IMR-90 (cell line): Measurements from ENCODE around the gene CGN. TPM values are rescaled to one million over a fixed set of nuclear protein-coding genes. Genes with fewer than 3 reads are reported as not detected.

ENCODE experiments used
- ATAC-seq: fragments of 200-7000 bp; cut with Tn5 transposase; 2 replicates; pipeline ENCODE4 v1.9.1; 2020; ENCODE audit warnings: low read depth, mild to moderate bottlenecking, moderate library complexity
- BruUV-seq: library from RNA; stranded (reverse); fragments of 400-500 nt; replicated peaks from 2 replicates; lab custom pipeline; 2021; lab: Mats Ljungman, UMichigan
- CTCF ChIA-PET: fragments of 300-600 bp; formaldehyde crosslinking; extraction: SDS; loops from one replicate; lab custom pipeline; 2021; ENCODE audit warnings: antibody characterized with exemption; lab: Yijun Ruan, JAX
- POLR2A ChIA-PET: fragments of 300-600 bp; sonication (Branson Sonifier 250); formaldehyde crosslinking; loops from one replicate; lab custom pipeline; 2022; ENCODE audit warnings: antibody characterized with exemption; ENCODE audit not compliant: unreplicated experiment; lab: Charles Lee
- DNase-seq: peaks from one replicate; pipeline ENCODE4 v3.0.0; 2013
- H2AFZ ChIP-seq: replicated peaks from 2 replicates; pipeline ENCODE3; 2013; ENCODE audit warnings: low read length, mild to moderate bottlenecking; ENCODE audit not compliant: poor library complexity
- H2AK5ac ChIP-seq: 2 replicates; pipeline ENCODE4 v1.6.1; 2013; ENCODE audit warnings: low read depth, low read length, inconsistent platforms
- H2AK9ac ChIP-seq: replicated peaks from 2 replicates; pipeline ENCODE3; 2013; ENCODE audit warnings: mild to moderate bottlenecking, low read depth, low read length, moderate library complexity; ENCODE audit not compliant: poor library complexity
- H2BK120ac ChIP-seq: 2 replicates; pipeline ENCODE4 v1.6.1; 2013; ENCODE audit warnings: low read depth, low read length, inconsistent platforms
- H2BK15ac ChIP-seq: 3 replicates; pipeline ENCODE4 v1.6.1; 2013; ENCODE audit warnings: low read depth, low read length, inconsistent platforms
- H2BK20ac ChIP-seq: 2 replicates; pipeline ENCODE4 v1.6.1; 2013; ENCODE audit warnings: low read depth, mild to moderate bottlenecking, inconsistent platforms, low read length, moderate library complexity
- H2BK5ac ChIP-seq: 2 replicates; pipeline ENCODE4 v1.6.1; 2013; ENCODE audit warnings: mild to moderate bottlenecking, low read depth, low read length, inconsistent platforms; ENCODE audit not compliant: poor library complexity, severe bottlenecking
- H3K14ac ChIP-seq: replicated peaks from 2 replicates; pipeline ENCODE4 v1.6.1; 2013; ENCODE audit warnings: low read depth, low read length, inconsistent platforms
- H3K18ac ChIP-seq: 2 replicates; pipeline ENCODE4 v1.6.1; 2013; ENCODE audit warnings: low read depth, low read length, control low read depth
- H3K23ac ChIP-seq: 2 replicates; pipeline ENCODE4 v1.6.1; 2013; ENCODE audit warnings: low read depth, low read length, inconsistent platforms
- H3K27ac ChIP-seq: 2 replicates; pipeline ENCODE4 v1.5.1; 2013; ENCODE audit warnings: mild to moderate bottlenecking, control low read depth, low read length; ENCODE audit not compliant: insufficient read depth
- H3K27me3 ChIP-seq: 2 replicates; pipeline ENCODE4 v1.6.1; 2013; ENCODE audit warnings: low read length; ENCODE audit not compliant: control insufficient read depth, insufficient read depth
- H3K36me3 ChIP-seq: 2 replicates; pipeline ENCODE4 v1.6.1; 2013; ENCODE audit warnings: low read length, mixed read lengths; ENCODE audit not compliant: control insufficient read depth, insufficient read depth
- H3K4ac ChIP-seq: 2 replicates; pipeline ENCODE4 v1.6.1; 2013; ENCODE audit warnings: low read depth, low read length, inconsistent platforms
- H3K4me1 ChIP-seq: 2 replicates; pipeline ENCODE4 v1.6.1; 2013; ENCODE audit warnings: low read length, mixed read lengths; ENCODE audit not compliant: control insufficient read depth, insufficient read depth
- H3K4me2 ChIP-seq: 2 replicates; pipeline ENCODE4 v1.6.1; 2013; ENCODE audit warnings: low read depth, mild to moderate bottlenecking, control low read depth, low read length, moderate library complexity
- H3K4me3 ChIP-seq: 2 replicates; pipeline ENCODE4 v1.5.1; 2013; ENCODE audit warnings: low read depth, mild to moderate bottlenecking, control low read depth, low read length, moderate library complexity; ENCODE audit not compliant: insufficient read depth
- H3K56ac ChIP-seq: 2 replicates; pipeline ENCODE4 v1.6.1; 2013; ENCODE audit warnings: low read length, inconsistent platforms; ENCODE audit not compliant: insufficient read depth; ENCODE audit errors: extremely low read depth
- H3K79me1 ChIP-seq, 2 experiments: 2 replicates each; pipeline ENCODE4 v1.6.1; 2013; ENCODE audit warnings: low read length in 2 of 2, inconsistent platforms in 1 of 2, low read depth in 1 of 2
- H3K9ac ChIP-seq: 2 replicates; pipeline ENCODE4 v1.6.1; 2013; ENCODE audit warnings: low read depth, low read length, control low read depth
- H3K9me1 ChIP-seq: 2 replicates; pipeline ENCODE4 v1.6.1; 2013; ENCODE audit warnings: low read length, inconsistent platforms; ENCODE audit not compliant: insufficient read depth
- H3K9me3 ChIP-seq: 2 replicates; pipeline ENCODE4 v1.6.1; 2013; ENCODE audit warnings: low read length; ENCODE audit not compliant: control insufficient read depth, insufficient read depth
- H4K20me1 ChIP-seq: 2 replicates; pipeline ENCODE4 v1.6.1; 2013; ENCODE audit warnings: low read length, inconsistent platforms; ENCODE audit not compliant: insufficient read depth
- H4K5ac ChIP-seq: 2 replicates; pipeline ENCODE4 v1.6.1; 2013; ENCODE audit warnings: mild to moderate bottlenecking, low read depth, low read length, control low read depth
- H4K8ac ChIP-seq, 2 experiments: 2 replicates each; pipeline ENCODE4 v1.6.1; 2013; ENCODE audit warnings: low read depth in 2 of 2, low read length in 2 of 2, control low read depth in 1 of 2, inconsistent platforms in 1 of 2
- H4K91ac ChIP-seq: 2 replicates; pipeline ENCODE4 v1.6.1; 2013; ENCODE audit warnings: low read depth, low read length, inconsistent platforms; ENCODE audit not compliant: insufficient read depth
- CHD1 ChIP-seq: IDR thresholded peaks from 2 replicates; pipeline ENCODE4 v1.6.1; 2012; ENCODE audit warnings: low read depth, low read length, improper control_type of control experiment
- FOS ChIP-seq: fragments of 150-350 bp; IDR thresholded peaks from 2 replicates; pipeline ENCODE4 v1.6.1; 2016; ENCODE audit warnings: low read depth, low read length
- MAZ ChIP-seq: IDR thresholded peaks from 2 replicates; pipeline ENCODE4 v1.6.1; 2012; ENCODE audit warnings: low read depth, mild to moderate bottlenecking, low read length, improper control_type of control experiment, moderate library complexity, borderline replicate concordance
- MXI1 ChIP-seq: IDR thresholded peaks from 2 replicates; pipeline ENCODE4 v1.6.1; 2012; ENCODE audit warnings: low read depth, mild to moderate bottlenecking, low read length, moderate library complexity, borderline replicate concordance
- RAD21 ChIP-seq: IDR thresholded peaks from 2 replicates; pipeline ENCODE4 v1.6.1; 2012; ENCODE audit warnings: low read length, improper control_type of control experiment
- RCOR1 ChIP-seq: IDR thresholded peaks from 2 replicates; pipeline ENCODE4 v1.6.1; 2012; ENCODE audit warnings: mild to moderate bottlenecking, low read length, improper control_type of control experiment; ENCODE audit not compliant: insufficient replicate concordance
- SMC3 ChIP-seq: fragments of 150-350 bp; IDR thresholded peaks from 2 replicates; pipeline ENCODE4 v1.6.1; 2016; ENCODE audit warnings: low read depth, mild to moderate bottlenecking, antibody characterized with exemption, low read length, moderate library complexity
- USF2 ChIP-seq: fragments of 150-350 bp; IDR thresholded peaks from 2 replicates; pipeline ENCODE4 v1.6.1; 2017; ENCODE audit warnings: mild to moderate bottlenecking, antibody characterized with exemption, low read length, low read depth
- WGBS, 2 experiments: methylation state at CpG; one replicate each; pipeline versions ENCODE4 v1.1.5 to v1.1.7; 2013; ENCODE audit warnings: missing lambda C conversion rate in 2 of 2; ENCODE audit not compliant: insufficient read length in 1 of 2; ENCODE audit errors: extremely low coverage in 2 of 2; 5-methylcytosine and 5-hydroxymethylcytosine counted together
- dilution Hi-C: fragments of 300-500 bp; cut with HindIII; formaldehyde crosslinking; loops from one replicate; pipeline ENCODE4 v1.14.3; 2018; ENCODE audit warnings: low sequenced_read_pairs; ENCODE audit not compliant: unreplicated experiment
- in situ Hi-C: fragments of 300-500 bp; cut with MboI; formaldehyde crosslinking; loops from 3 replicates; pipeline ENCODE4 v1.14.3; 2019; ENCODE audit warnings: low sequenced_read_pairs, inconsistent platforms, mixed read lengths
- intact Hi-C: fragments of 100-400 bp; cut with micrococcal nuclease; formaldehyde crosslinking; loops from 2 replicates; pipeline ENCODE4 v1.10.0; 2022
- polyA plus RNA-seq, 3 experiments: library from polyadenylated mRNA; depleted of rRNA; stranded (reverse); fragments of >200 nt; gene quantifications; 2 replicates each; pipeline ENCODE4 v1.2.3, GENCODE V29; 2012; ENCODE audit warnings: low replicate concordance in 1 of 3
- total RNA-seq: library from RNA; depleted of rRNA; stranded (reverse); fragments of >200 nt; gene quantifications from 2 replicates; pipeline ENCODE4 v1.2.3, GENCODE V29; 2012

The CGN gene
- total and polyA plus RNA-seq, 2 of the 4 experiments (the other 2 are of a cell fraction), result 0.34 to 0.36 TPM

- no peak overlapping the region for H4K91ac ChIP-seq
- H4K5ac ChIP-seq, result no peak overlapping the region
- ChIA-PET CTCF (no interaction called here), POLR2A (no interaction called here)
- H2BK20ac ChIP-seq, result no peak overlapping the region
- no CpG with 5 or more reads among the region's 4 CpGs for WGBS, 2 experiments
- no peaks in the 10 kb centered on the region for H3K36me3 ChIP-seq
- DNase-seq (no peak), ATAC-seq (no peak; the same call in 1 of the 2 replicates)
- no peaks in the 10 kb centered on the region; the same call in 1 of the 2 replicates for H3K9me1 ChIP-seq
- no peak overlapping the region for H3K14ac ChIP-seq
- no peaks in the 10 kb centered on the region for H4K20me1 ChIP-seq
- no peak overlapping the region for H3K56ac ChIP-seq
- H3K4ac ChIP-seq, result no peak overlapping the region
- H3K18ac ChIP-seq, result no peak overlapping the region
- no peak overlapping the region for H3K23ac ChIP-seq
- in situ Hi-C loops, result no loop called here
- peaks cover 15% of the 10 kb centered on the region; the same call in 1 of the 2 replicates for H3K27me3 ChIP-seq
- no peak overlapping the region for H3K4me3 ChIP-seq
- H3K4me2 ChIP-seq, result no peak overlapping the region
- H4K8ac ChIP-seq, result no peak overlapping the region
- H3K4me1 ChIP-seq, result peaks cover 1% of the 10 kb centered on the region; the same call in 1 of the 2 replicates
- H2AFZ ChIP-seq, result no peak overlapping the region
- no peak overlapping the region for H2BK5ac ChIP-seq
- dilution Hi-C loops, result no loop called here
- no peak overlapping the region for H2BK15ac ChIP-seq
- H2AK9ac ChIP-seq, result no peak overlapping the region
- no peaks in the 10 kb centered on the region for H3K9me3 ChIP-seq
- BruUV-seq, result no TSS peak
- H3K27ac ChIP-seq, result no peak overlapping the region
- H3K9ac ChIP-seq, result no peak overlapping the region
- no peak for TF ChIP-seq MAZ
- TF ChIP-seq RCOR1, result no peak
- TF ChIP-seq USF2, result no peak
- no peak for TF ChIP-seq RAD21
- no peak for TF ChIP-seq MXI1
- TF ChIP-seq SMC3, result no peak
- TF ChIP-seq CHD1, result no peak
- no peak for TF ChIP-seq FOS
- H2BK120ac ChIP-seq, result no peak overlapping the region
- H2AK5ac ChIP-seq, result no peak overlapping the region
- intact Hi-C loops, result no loop called here
- no peaks in the 10 kb centered on the region for H3K79me1 ChIP-seq
These were observed 6.4 kb upstream of the CGN start for GRCh38 chr1:151504759-151505158.
